ENCODE measurements around the gene SSUH2. TPM values are rescaled to one million over a fixed set of nuclear protein-coding genes. Genes with fewer than 3 reads are reported as not detected.

The SSUH2 gene
- polyA plus RNA-seq, 3 donors: not detected

DNA sequence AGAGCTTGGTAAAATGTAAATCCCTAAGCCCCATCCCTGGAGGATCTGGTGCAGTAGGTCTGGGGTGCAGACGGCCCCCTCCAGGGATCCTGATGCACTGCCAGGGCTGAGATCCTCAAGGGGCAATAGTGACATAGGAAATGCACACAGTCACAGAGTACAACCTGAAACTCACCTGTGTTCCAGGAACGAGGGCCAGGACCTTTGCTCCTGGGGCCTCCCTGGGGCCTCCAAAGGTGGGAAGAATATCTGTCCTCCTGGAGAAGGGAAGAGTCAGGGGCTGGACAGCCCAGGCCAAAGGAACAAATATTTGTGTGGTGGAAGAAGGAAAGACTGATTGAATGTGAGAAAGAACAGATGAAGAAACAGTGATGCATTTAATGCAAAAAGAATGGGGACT is 9.5 kb downstream of the SSUH2 start:
- no peak overlapping the region for H2AFZ ChIP-seq (ENCODE audit: insufficient read depth, low read depth, low read length, poor library complexity, severe bottlenecking)
- no peak overlapping the region for H3K9ac ChIP-seq (ENCODE audit: insufficient read depth, low read length, poor library complexity, severe bottlenecking)
- WGBS (ENCODE audit: insufficient coverage): 68% methylated on average over 2 of the region's 2 CpGs
- no peak overlapping the region for H3K27ac ChIP-seq (ENCODE audit: low read depth in 1 of 2, low read length in 2 of 2)
- Mint-ChIP-seq H3K36me3 (no peaks in the 10 kb centered on the region), H3K9me3 (peaks cover 0 to 9% (median 2%) of the 10 kb centered on the region in 7 donors), H3K4me1 (no peaks in the 10 kb centered on the region), H3K27me3 (ENCODE audit: low read depth in 3 of 3) (peaks cover 5 to 11% (median 5%) of the 10 kb centered on the region in 3 donors), H3K27ac (peak overlapping the region in 1 of 7 donors; percentile 44), H3K4me3 (no peak overlapping the region)
- no peak overlapping the region for H3K4me2 ChIP-seq (replicated peaks; ENCODE audit: extremely low read depth, low read length, poor library complexity, severe bottlenecking)
- no peaks in the 10 kb centered on the region for H3K9me3 ChIP-seq (replicated peaks in 1 of 2; ENCODE audit: control insufficient read depth in 1 of 2, insufficient read depth in 1 of 2, low read length in 2 of 2)
- no peaks in the 10 kb centered on the region for H3K27me3 ChIP-seq (ENCODE audit: control insufficient read depth in 2 of 2, insufficient read depth in 2 of 2, low read length in 2 of 2)
- H4K20me1 ChIP-seq (ENCODE audit: insufficient read depth, low read length): no peaks in the 10 kb centered on the region
- DNase-seq: no peak
- intact Hi-C loops (cut with micrococcal nuclease): no loop called here
- no peaks in the 10 kb centered on the region for H3K36me3 ChIP-seq (replicated peaks in 1 of 2; ENCODE audit: control insufficient read depth in 1 of 2, insufficient read depth in 2 of 2, low read length in 2 of 2)
- no peak overlapping the region for H3K4me3 ChIP-seq (replicated peaks in 1 of 3; ENCODE audit: low read depth in 2 of 3, low read length in 3 of 3)
- no peak for TF ChIP-seq CTCF (IDR thresholded peaks at IDR 0.05)
- no peaks in the 10 kb centered on the region for H3K79me2 ChIP-seq (ENCODE audit: insufficient read depth, low read length)
- H3K4me1 ChIP-seq (ENCODE audit: control insufficient read depth in 1 of 2, insufficient read depth in 2 of 2, low read length in 2 of 2): no peaks in the 10 kb centered on the region

DNA sequence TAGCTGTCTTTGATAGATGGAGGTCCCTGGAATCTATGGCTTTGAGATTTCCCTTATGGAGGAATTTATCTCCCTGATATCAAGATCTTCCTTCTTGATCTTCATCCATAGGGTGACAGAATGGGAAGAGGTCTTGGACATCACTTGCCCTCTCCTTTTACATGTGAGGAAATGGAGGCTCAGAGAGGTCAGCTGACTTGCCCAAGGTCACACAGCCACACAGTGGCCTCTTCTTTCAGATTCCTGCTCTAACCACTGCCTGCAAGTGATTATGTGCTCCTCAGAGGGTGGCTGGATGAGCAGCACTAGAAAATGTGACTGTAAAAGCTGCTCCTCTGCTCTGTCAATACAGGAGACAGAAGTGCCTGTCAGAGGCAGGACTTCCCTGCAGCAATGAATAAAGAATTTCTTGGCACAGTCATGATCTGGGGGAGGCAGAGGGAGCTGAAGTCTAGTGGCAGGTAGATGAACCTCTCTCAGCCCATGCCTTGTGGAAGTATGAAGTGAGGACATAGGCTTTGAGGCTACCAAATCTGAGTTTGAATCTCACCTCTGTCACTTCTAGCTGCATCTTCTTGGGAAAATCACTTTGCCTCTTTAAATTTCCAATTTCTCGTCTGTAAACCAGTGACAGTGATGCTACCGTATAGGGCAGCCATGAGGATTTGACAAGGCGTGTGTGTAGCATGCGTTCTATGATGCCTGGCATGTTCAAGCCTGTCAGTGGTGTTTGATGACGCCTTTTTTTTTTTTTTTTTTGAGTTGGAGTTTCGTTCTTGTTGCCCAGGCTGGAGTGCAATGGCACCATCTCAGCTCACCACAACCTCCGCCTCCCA is 12.0 kb downstream of the SSUH2 start:
- no peak overlapping the region for H2AFZ ChIP-seq (ENCODE audit: insufficient read depth, low read depth, low read length, poor library complexity, severe bottlenecking)
- no peaks in the 10 kb centered on the region for H3K4me1 ChIP-seq (ENCODE audit: control insufficient read depth in 1 of 2, insufficient read depth in 2 of 2, low read length in 2 of 2)
- no peaks in the 10 kb centered on the region for H3K27me3 ChIP-seq (ENCODE audit: control insufficient read depth in 2 of 2, insufficient read depth in 2 of 2, low read length in 2 of 2)
- H3K27me3 Mint-ChIP-seq (ENCODE audit: low read depth in 3 of 3): peaks cover 2 to 11% (median 5%) of the 10 kb centered on the region in 3 donors
- H3K36me3 Mint-ChIP-seq: no peaks in the 10 kb centered on the region
- DNase-seq: no peak
- peaks cover 5% of the 10 kb centered on the region for H3K4me1 Mint-ChIP-seq
- intact Hi-C loops (cut with micrococcal nuclease): no loop called here
- H3K9me3 ChIP-seq (replicated peaks in 1 of 2; ENCODE audit: control insufficient read depth in 1 of 2, insufficient read depth in 1 of 2, low read length in 2 of 2): no peaks in the 10 kb centered on the region
- WGBS (ENCODE audit: insufficient coverage): 87% methylated on average over 4 of the region's 7 CpGs
- H4K20me1 ChIP-seq (ENCODE audit: insufficient read depth, low read length): no peaks in the 10 kb centered on the region
- no peaks in the 10 kb centered on the region for H3K79me2 ChIP-seq (ENCODE audit: insufficient read depth, low read length)
- no peaks in the 10 kb centered on the region for H3K36me3 ChIP-seq (replicated peaks in 1 of 2; ENCODE audit: control insufficient read depth in 1 of 2, insufficient read depth in 2 of 2, low read length in 2 of 2)
- H3K27ac Mint-ChIP-seq: peak overlapping the region in 1 of 7 donors; percentile 22
- no peak overlapping the region for H3K4me3 Mint-ChIP-seq
- H3K4me2 ChIP-seq (replicated peaks; ENCODE audit: extremely low read depth, low read length, poor library complexity, severe bottlenecking): no peak overlapping the region
- H3K27ac ChIP-seq (ENCODE audit: low read depth in 1 of 2, low read length in 2 of 2): no peak overlapping the region
- H3K9ac ChIP-seq (ENCODE audit: insufficient read depth, low read length, poor library complexity, severe bottlenecking): no peak overlapping the region
- H3K4me3 ChIP-seq (replicated peaks in 1 of 3; ENCODE audit: low read depth in 2 of 3, low read length in 3 of 3): no peak overlapping the region
- no peak for TF ChIP-seq CTCF (IDR thresholded peaks at IDR 0.05)
- peaks cover 0 to 6% (median 2%) of the 10 kb centered on the region in 7 donors for H3K9me3 Mint-ChIP-seq
